GM19023 (cell line): Measurements from ENCODE around the gene SNX10.

Experiments
- ATAC-seq: cut with Tn5 transposase; IDR thresholded peaks from one replicate; pipeline ENCODE4 v1.9.1; 2021; ENCODE audit warnings: mild to moderate bottlenecking, moderate library complexity; ENCODE audit not compliant: unreplicated experiment

The SNX10 gene

GRCh38 chr7:26365901-26366275, 74.2 kb downstream of the SNX10 start:
- ATAC-seq: no peak

DNA sequence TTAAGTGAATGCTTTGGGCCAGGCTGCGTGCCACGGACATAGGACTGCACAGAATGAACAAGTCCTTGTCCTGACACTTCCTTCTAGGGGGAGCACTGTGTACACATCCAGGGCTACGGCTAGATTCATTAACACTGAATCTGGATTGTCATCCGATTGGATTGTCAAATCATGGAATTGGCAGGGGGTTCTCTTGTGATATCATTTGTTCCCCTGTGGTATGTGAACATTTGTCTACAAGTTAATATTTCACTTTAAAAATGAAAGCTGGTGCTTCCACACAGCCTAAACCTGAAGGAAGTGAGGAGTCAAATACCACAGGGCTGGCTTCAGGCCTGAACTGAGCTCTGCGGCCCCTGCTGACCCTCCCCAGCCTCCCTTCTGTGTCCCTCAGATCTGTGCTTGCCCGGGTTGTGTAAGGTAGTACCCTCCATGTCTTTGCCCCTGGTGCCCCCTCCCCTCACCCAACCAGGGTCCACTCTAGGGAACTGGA, 75.6 kb downstream of the SNX10 start:
- no peak for ATAC-seq

DNA sequence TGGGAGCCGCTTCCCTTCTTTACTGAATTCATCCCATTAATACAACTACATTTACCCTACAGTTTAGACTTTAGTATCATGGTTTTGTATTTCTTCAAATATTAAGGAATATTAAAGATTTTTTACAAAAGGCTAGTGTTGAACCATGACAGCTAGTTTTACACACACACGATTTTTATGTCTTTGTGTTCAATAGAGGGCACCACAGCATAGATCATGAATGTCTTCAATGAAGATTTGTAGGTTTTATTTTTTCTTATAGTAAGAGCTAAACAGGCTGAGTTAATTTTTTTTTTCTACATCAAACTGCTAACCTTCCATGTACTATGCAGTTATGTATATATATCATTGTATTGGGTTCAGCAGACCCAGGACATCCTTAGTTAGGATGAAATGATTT, 76.9 kb downstream of the SNX10 start:
- ATAC-seq: no peak

DNA sequence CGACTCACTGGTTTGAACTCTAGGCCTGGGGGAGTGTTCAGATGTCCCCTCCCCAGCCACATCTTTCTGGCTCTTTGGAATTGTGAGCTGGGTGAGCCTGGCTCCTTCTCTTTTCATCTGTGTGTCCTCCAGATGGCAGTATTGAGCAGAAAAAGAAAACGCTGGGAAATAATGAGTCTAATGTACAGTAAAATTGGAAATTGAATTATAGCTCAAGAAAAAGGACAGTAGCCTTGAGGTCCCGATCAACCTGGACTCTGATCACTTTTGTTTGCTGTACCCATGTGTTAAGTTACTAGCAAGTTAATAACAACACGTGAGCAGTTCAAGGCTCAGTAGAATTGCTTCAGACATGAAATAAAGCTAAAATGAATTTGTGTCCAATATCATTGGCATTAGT, 77.9 kb downstream of the SNX10 start:
- no peak for ATAC-seq

DNA sequence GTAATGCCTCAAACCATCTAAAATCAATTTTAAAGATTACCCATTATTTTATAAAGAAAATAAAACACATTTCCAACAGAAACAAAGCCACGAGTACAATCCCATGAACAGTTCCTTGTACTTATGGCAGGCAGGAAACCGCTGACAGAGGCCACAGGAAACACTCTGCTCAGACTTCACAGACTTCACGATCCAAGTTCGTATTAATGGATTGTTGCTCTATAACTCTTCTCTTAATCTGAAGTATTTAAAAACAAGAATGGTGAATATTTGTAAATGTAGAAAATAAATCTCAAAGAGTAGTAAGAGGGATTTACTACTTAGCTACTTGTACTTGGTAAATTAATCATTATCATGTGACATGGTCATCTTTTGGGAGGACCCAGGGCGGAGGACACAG, 78.3 kb downstream of the SNX10 start:
- no peak for ATAC-seq

- no peak for ATAC-seq
Measured at GRCh38 chr7:26372249-26372648, 80.6 kb downstream of the SNX10 start.

- ATAC-seq: no peak
Measured at GRCh38 chr7:26372704-26373103, 81.0 kb downstream of the SNX10 start.

DNA sequence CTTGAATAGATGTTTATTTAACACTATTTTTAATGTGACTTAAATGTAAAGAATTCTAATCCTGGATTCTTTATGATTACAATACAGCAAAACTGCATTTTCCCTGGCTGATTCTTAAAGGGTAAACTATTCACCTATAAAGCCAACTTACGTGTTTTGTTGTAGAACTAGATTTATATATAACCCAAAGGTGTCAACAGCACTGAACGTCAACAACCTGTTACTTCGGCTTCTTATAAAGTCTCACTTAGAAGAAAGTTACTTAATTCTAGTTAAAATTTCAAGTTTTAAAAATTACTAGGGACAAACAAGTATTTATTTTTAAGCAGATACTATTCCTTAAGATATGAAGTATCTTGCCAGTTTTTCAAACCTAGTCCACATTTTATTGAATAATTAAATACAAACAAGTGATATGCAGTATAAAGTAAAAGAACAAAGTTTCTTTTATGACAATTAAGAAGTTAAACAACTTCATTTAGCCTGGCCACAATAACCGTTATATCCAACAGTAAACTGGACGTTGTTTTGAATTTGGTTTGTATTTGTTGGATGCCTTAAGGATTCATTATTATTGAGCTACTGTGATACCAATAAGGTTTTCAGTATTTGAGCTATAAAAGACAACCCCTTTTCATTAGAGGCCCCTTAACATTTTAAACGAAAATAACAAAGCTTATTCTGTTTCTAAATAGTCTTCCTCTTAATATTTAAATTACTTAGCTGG, 83.1 kb downstream of the SNX10 start:
- ATAC-seq: no peak

- ATAC-seq: peak; percentile 15
Measured at GRCh38 chr7:26375726-26376174, 84.1 kb downstream of the SNX10 start.

- ATAC-seq: peak; percentile 49
Measured at GRCh38 chr7:26376175-26376917, 84.7 kb downstream of the SNX10 start.

- no peak for ATAC-seq
Measured at GRCh38 chr7:26378016-26378415, 86.4 kb downstream of the SNX10 start.

DNA sequence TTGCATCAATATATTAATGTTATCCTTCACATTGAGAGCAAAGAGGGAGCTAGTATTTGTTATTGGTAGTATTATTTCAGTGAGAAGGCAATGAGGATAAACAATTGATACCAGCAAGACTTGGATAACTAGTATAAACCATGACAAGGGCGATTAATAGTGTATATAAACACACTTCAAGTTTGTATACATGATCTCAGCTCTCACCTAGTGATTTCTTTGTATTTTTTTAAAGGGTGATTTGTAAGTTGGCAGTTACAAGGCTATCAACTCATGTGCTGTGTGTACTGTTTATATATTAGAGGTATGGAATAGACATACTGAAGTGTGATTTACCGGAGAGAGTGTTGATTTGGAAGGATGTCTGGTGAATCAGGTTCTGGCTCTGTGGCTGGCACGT, 88.0 kb downstream of the SNX10 start:
- no peak for ATAC-seq

DNA sequence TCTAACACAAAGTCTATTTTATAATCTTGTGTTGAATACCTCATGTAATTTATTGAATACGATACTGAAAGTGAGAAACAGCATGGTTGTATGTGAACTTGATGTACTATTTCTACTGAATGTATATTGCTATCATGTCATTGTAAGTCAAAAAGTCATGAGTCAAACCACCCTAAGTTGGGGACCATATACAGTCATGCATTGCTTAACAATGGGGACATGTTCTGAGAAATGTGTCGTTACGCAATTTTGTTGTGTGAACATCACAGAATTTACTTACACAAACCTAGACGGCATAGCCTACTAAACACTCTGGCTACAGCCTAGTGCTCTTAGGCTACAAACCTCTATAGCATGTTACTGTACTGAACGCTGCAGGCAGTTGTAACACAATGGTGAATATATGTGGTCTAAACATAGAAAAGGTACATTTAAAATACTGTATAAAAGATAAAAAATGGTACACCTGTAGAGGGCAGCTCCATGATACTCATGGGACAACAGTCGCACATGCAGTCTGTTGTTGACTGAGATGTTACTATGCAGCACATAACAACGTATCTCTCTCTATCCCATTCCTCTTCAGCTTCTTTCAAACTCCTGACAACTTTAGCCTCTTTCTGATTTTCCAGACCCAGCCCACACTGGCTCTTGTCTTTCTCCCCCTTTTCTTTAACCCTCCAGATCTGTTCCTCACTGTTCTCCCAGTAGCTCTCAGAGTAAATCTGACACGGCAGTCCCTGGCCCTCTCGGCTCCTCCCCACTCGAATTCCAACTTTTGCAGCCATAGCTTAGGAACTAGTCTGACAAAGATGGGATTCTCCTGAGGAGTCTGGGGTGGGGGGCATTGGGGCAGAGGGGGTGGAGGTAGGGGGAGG, 90.1 kb downstream of the SNX10 start:
- no peak for ATAC-seq

DNA sequence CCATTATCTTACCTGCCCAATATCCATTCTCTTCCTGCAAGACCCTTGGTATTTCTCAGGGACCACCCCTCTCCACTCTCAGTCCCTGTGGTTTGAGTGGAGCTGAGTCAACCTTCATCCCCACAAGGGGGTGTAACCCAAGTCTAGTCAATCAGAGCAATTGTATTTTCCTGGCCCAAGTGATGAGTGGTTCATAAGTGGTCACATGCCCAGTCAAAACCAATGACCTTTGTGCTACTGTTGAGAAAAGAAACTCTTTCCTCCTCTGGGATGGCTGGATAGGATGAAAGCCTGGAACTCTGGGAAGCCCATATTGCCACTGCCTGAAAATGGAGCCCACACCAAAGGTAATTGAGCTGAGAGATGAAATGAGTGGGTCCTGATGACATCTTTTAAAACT, 93.6 kb downstream of the SNX10 start:
- no peak for ATAC-seq

- no peak for ATAC-seq
Measured at GRCh38 chr7:26387731-26388130, 96.1 kb downstream of the SNX10 start.

GRCh38 chr7:26388256-26388655, 96.6 kb downstream of the SNX10 start:
- ATAC-seq: peak; percentile 73

DNA sequence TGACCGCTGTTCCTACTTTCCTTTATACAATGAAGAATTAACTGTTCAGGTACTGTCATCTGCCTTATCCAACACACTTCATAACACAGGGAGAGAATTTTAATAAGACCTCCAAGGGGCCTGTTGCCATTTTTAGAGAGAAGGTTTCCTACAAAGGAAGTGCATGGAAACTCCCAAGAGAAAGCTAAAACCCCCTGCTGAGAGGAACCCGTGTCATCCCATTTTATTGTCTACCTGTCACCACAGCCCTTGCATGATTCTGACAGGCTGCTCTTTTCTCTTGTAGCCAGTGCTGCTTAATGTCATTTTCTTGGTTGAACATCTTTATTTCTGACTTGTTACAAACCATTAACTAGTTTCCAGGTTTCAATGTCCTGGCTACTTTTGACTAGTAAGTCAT, 98.4 kb downstream of the SNX10 start:
- no peak for ATAC-seq

- no peak for ATAC-seq
Measured at GRCh38 chr7:26393818-26394217, 102.2 kb downstream of the SNX10 start.

DNA sequence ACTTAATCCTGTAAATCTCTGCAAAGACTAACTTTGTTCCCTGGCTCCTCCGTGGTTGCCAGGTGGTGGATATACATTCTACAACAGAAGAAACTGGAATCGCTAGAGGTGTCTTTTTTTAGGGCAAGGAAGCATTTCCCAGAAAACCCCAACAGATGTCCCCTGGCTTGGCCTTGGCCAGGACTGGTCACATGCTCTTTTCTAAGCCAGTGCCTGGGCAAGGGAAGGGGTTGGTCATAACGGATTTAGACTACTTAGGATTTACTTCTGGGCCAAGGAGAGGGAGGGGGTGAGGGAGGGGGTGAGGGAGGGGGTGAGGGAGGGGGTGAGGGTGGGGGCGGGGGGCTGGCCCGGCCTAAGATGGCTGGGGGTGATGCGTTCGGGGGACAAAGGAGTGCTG, 105.7 kb downstream of the SNX10 start:
- ATAC-seq: no peak

GRCh38 chr7:26397796-26398426, 106.2 kb downstream of the SNX10 start:
- peak; percentile 23 for ATAC-seq

- peak; percentile 54 for ATAC-seq
Measured at GRCh38 chr7:26398427-26398755, 106.7 kb downstream of the SNX10 start.
